GM21360 (cell line): ENCODE data around the gene TRIM28.
A peak's percentile ranks its signal among the peaks of the same experiment; 100 is the strongest.
"Not testable (repeated sequence)": the region's sequence is repeated elsewhere in the genome, so short reads cannot be mapped to it uniquely, and the experiment has no call there.

ENCODE experiments used
- ATAC-seq: cut with Tn5 transposase; IDR thresholded peaks from one replicate; pipeline ENCODE4 v1.9.1; 2021; ENCODE audit warnings: mild to moderate bottlenecking, moderate library complexity; ENCODE audit not compliant: unreplicated experiment

The TRIM28 gene

DNA sequence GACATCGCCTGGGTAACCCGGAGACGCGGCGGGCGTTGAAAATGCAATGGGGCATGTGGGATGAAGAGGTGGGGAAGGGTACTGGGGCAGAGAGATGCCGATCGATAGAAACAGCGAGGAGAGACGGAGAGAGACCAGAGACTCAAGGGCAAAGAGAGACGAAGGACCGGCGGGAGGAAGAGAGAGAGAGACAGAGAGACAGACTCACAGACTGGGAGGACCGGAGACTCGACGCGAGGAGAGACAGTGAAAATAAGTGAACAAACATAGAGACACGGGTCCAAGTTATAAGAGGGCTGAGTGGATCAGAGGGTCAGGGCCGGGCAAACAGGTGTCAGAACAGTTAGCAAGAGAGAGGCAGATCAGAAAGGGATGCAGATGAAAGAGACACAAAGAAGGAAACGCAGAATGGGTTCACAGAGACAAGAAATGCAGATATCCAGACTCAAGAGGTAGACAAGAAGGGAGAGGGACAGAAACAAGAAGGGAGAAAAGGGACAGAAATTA is 29.8 kb downstream of the TRIM28 start:
- no peak for ATAC-seq

DNA sequence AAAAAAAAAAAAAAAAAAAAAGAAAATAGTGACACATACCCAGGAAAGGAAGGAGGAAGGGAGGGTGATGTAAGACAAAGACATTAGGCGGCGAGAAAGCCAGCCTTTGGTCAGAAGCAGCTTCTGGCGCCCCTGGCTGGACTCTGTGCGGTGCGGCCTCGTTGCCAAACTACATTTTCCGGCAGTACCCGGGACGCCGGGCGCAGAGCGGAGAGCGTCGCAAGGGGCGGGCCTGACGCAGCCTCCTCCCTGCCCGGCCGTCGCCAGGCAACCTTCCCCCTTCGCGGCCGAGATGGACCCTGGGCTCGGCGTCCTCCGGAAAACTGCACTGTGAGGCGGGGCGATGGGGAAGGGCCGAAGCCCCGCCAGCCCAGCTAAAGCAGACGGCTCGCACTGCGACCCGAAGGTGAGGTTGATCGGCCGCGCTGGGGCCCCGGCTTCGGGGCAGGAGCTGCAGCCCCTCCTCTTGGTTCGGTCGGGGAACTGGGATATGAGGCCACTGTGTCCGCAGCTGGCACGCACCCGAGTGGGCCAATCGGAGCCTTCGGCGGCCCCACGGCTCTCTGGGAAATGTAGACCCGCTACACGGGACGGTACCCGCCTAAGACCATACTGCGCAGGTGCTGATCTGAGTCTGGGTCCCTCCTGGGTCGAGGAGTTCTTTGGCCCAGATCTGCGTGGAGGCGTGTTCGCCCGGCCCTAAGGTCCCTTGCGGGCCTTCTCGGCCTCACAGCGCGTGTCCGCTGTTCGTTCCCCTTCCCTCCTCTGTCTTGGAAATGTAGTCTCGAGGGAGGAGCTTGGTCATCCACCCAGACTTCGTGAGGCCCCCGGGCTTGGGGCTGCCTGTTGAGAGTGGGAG is 31.5 kb downstream of the TRIM28 start:
- peak; percentile 32 for ATAC-seq

DNA sequence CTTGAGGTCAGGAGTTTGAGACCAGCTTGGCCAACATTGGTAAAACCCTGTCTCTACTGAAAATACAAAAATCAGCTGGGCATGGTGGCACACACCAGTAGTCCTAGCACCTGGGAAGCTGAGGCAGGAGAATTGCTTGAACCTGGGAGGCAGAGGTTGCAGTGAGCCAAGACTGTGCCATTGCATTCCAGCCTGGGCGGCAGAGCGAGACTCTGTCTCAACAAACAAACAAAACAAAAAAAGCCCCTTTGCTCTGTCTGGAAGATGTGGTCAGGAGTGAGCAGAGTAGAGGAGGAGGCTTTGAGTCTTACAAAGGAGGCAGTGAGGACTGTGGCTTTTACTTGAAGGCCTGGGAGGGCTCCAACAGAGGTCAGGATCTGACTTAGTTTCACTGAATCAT is 33.7 kb downstream of the TRIM28 start:
- not testable (repeated sequence) for ATAC-seq

DNA sequence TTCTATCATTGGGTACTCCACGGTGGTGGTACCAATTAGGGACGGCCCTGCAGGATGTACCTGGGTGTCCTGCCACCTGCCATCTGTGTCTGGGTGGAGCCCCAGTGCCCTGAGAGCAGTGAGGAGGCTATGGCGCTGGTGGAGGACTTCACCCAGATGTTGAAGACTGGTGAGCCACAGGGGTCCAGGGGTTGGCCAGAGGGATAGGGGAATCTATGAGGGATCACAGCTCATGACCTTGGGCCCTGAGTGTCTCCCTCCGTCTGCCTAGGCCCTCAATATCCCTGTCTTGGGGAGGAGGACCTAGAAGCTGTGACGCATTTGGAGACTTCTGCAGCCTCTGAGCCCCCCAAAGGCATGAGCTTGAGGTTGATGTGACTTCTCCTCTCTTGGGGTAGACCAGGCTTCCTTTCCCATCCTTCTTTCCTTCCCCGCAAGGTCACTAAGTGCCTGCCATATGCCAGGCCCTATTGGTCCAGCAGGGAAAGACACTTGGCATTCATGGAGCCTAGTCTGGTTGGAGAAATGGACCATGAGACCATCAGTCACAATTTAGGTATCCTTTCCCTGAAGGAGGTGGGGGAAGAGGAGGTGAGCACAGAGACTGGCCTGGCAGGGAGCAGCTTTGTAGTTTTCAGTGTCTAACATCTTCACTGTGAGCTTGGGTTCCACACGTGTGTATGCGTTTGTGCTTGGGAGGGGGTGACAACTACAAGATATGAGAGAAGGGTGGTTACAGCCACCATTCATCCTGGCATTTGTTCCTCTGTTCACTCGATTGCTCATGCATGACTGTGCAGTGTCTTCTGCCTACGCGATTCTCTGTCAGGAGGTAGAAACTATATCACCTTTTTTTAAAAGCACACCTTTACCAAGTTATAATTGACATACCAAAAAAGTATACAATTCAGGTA is 34.4 kb downstream of the TRIM28 start:
- ATAC-seq = no peak

DNA sequence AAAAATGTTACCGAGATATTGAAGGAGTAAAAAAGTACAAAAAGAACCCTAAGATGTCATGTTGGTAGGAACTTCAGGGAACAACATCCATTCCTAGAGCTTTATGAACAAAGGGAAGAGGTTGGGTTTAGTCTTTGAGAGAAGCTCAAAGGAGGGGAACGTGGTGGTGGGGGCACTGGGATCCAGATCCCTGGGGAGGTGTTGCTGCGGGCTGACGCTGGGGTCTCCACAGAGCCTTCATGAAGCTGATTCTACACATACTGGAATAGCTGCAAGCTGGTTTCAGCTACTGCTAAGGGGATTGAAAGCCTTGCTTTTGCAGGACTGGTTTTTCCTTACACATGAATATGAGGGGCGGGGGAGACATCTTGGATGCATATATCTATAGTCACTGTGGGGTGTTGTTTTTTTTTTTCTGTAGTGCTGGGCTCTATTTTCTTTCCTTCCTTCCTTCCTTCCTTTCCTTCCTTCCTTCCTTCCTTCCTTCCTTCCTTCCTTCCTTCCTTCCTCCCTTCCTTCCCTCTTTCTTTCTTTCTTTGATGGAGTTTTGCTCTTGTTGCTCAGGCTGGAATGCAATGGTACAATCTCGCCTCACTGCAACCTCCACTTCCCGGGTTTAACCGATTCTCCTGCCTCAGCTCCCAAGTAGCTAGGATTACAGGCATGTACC is 35.7 kb downstream of the TRIM28 start:
- ATAC-seq = no peak

DNA sequence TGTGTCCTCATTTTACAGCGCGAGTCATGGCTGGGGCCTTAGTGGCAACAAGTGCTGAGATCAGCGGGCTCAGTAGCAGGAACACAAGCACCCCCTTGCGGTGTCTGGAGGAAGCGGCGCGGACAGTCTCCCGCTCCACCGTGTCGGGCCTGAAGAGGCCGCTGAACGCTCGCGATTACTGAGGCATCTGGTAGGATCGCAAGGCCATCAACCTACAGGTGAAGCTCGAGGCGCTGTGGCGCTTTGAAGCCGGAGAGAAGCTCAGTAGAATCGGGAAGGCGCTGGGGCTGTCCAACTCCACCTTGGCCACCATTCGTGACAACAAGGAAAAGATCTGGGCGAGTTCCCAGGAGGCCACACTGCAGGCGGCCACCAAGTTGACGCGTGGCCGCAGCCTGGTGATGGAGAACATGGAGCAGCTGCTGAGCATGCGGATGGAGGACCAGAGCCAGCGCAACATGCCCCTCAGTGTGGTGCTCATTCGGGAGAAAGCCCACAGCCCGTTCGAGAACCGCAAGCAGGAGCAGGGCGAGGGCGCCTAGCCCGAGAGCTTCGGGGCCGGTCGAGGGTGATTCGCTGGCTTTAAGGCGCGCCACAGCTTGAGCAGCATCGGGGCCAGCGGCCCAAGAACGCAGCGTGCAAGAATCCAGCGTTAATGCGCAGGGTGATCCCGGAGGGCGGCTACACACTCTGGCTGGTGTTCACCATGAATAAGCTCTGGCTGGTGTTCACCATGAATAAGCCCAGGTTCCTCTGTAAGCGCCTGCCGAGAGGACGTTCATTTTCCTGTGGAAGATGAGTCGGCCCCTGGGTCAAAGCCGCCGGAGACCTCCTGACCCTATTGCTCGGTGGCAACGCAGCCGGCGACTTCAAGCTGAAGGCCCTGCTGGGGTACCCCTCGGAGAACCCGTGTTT is 37.6 kb downstream of the TRIM28 start:
- ATAC-seq = peak; percentile 65

GRCh38 chr19:58582985-58583384 is 39.1 kb downstream of the TRIM28 start:
- ATAC-seq = no peak

GRCh38 chr19:58584498-58585441 is 40.9 kb downstream of the TRIM28 start:
- ATAC-seq = no peak

DNA sequence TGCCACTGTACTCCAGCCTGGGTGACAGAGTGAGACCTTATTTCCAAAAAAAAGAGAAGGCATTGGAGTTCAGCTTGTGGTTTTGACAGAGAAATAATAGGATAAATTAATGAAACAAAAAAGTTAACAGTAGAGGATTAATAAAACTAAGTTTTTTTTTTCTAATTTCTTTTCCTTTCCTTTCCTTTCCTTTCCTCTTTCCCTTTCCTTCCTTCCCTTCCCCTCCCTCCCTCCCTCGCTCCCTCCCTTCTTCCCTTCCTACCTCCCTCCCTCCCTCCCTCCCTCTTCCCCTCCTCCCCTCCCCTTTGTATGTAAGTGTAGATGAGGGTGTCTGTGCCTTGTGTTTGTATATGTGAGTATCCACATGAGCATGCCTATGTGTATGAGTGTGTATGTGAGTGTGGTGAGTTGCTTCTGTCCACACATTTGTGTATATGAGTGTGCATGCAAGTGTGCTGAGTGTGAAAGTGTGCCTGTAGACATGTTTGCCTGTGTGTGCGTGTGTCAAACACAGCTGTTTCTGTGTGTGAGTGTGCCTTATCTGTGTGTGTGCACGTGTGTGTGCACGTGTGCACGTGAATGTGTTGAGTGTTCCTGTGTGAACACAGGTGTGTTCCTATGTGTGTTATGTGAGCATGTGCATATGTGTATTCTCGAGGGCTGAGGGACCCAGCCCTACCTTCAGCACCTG is 41.7 kb downstream of the TRIM28 start:
- no peak for ATAC-seq

GRCh38 chr19:58586133-58586765 is 42.4 kb downstream of the TRIM28 start:
- ATAC-seq = no peak
